Activated CD4-positive, CD25-positive, alpha-beta regulatory T cell treated with anti-CD3 and anti-CD28 coated beads, Interleukin-2, amount 50 U/mL, for 16 hours (primary cell): ENCODE results near the gene GABARAPL1.
"Not testable (repeated sequence)": the region's sequence is repeated elsewhere in the genome, so short reads cannot be mapped to it uniquely, and the experiment has no call there.

Experiments used
- DNase-seq: peaks from one replicate; pipeline ENCODE4 v3.0.0-alpha.2; 2020; ENCODE audit warnings: low read depth, low spot score

Gene GABARAPL1

GRCh38 chr12:10212739-10213131 lies at the start of gene GABARAPL1:
TSS of gene GABARAPL1 (plus strand) at chr12:10212877. CDS start at chr12:10213130, 253 bp downstream.
- peak; percentile 51 for DNase-seq

GRCh38 chr12:10163084-10163483 lies 49.6 kb upstream of the GABARAPL1 start:
- DNase-seq = no peak

DNA sequence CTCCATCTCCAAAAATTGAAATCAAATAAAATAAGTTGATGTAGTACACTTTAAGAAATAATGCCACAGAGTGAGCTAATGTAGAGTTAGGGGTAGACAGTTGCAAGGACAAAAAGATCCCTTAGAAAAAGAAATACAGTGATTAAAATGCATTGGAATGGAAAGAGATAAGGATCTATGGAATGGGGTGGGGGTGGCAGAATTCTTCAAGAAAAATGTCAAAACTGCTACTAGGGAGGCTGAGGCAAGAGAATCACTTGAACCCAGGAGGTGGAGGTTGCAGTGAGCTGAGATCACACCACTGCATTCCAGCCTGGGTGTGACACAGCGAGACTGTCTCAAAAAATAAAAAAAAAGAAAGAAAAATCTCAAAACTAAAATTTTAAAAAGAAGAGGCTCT lies 47.3 kb upstream of the GABARAPL1 start:
- no peak for DNase-seq

GRCh38 chr12:10167599-10167998 lies 45.1 kb upstream of the GABARAPL1 start:
- no peak for DNase-seq

GRCh38 chr12:10169104-10169503 lies 43.6 kb upstream of the GABARAPL1 start:
- no peak for DNase-seq

DNA sequence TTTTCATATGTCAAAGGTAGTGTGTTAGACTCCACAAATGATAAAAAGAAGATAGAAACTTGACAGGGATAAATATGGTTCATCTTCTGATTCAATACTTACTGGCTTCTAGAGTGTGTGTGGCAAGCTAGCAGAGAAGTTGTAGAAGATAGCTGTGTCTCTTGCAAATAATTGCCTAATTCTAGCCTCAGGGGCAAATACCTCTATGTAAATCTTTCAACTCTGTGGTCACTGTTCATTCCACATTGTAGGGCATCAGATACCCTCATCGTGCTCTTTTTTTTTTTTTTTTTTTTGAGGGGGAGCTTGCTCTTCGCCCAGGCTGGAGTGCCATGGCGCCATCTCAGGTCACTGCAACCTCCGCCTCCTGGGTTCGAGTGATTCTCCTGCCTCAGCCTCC lies 42.5 kb upstream of the GABARAPL1 start:
- no peak for DNase-seq

DNA sequence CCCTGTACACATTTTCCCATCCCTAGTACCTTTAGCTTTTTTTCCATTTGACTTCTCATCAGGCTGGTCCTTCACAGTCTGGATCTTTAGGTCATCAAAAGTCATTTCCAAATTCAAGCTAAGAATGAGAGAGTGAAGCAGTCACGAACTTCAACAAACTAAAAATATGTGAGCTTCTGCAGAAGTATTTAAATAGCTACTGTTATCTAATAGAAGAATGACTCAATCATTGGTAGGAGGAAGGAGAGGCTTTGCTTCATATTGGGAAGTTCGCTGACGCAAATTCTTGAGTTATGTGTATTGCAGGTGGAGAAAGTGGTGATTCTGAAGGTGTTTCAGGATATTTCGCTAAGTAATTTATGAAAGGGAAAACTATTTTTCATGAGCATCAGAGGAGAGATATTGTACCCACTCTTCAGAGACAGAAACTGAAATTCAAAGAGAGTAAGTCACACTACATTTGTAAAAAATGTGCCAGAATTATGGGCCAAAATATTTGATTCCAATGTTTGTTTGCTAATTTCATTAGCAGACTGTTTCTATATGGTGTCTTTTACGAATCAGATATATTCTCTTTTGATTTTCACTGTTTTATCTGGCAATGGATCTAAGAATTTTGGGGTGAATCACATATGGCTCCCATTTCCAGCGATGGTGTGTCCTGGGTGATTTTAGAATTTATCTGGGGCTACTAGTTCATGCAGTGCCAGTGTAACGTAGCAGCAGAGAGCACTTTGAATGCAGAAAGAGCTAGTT lies 40.5 kb upstream of the GABARAPL1 start, which contains the start of gene OLR1:
Gene OLR1 (minus strand): TSS at position 160 of the 756 bp plus-strand sequence. CDS start 55 bp downstream, at position 105.
- DNase-seq = no peak

DNA sequence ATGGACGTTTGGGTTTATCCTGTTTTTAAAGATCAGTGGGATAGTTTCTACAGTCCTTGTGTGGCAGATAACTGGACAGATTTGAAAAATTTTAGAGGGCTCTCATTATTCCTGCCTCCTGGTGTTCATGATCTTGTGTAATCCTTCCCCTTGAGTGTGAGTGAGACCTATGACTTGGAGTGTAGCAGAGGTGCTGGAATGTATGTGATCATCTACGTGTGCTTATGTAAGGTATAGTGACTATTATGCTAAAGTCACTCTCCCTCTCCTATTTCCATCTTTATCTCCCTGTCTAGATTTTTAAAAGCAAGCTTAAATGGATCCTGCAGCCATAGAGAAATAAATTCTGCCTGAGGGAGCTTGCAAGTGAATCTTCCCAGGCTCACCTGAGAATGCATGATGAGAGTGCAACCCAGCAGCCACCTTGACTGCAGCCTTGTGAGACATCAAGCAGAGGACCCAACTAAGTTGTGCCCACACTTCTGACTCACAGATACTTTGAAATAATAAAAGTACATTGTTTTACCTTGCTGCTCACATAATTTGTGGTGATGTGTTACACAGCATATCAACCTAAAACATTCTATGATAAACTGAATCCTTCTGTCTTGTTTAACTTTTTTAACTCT lies 37.6 kb upstream of the GABARAPL1 start:
- no peak for DNase-seq

DNA sequence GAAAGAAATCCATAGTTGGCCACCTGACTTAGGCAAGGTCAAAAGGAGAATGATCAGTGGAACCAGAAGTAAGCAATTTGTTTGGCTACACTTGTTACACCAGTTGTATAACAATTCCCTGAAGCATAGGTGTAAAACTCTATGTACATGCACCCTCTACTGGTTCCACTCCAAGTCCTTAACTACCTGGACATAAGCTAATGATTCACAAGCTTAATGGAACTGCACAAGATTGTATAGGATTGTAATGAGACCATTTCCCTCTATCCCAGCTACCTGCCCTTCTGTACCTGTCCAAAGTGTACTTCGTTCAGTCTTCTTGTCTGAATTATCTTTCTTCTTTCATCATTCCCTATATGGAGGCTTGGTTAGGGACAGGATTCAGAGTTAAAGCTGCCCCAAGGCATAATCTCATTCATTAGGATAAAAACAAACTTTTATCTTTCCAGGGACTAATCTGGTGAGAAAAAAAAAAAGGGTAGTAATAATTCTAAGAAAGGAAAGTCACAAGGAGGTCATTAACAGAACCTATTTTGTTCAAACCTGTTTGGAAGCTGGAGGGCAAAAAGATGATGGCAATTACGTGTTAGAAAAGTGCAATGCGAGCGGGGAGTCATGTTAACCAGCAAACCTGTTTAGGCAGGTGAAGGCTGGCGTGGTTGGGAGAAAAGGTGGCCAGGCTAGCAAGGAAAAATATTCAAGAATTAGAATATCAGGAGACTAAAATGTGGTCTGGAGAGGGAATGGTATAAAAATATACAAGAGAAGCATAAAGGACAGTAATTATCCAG lies 36.6 kb upstream of the GABARAPL1 start:
- no peak for DNase-seq

DNA sequence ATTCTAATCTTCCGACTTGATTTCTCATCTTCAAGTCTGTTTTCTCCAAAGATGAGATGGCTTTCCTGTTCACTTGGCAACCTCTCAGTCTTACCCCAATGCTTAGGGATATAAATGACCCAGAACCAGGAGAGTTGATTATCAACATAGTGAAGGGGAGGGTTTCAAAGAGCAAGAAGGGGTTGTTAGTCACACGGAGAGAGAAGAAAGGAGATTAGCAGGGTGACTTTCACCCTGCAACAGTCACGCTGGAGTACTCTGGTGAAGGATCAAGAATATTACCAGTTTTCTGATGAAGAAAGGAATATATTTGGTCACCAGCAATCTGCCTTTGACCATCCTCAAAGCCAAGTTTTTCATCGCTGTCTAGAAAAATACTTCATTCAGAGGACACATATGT lies 33.9 kb upstream of the GABARAPL1 start, which contains the start of gene TMEM52B:
Gene TMEM52B (plus strand): TSS at position 212 of the 400 bp plus-strand sequence. CDS start 543 bp downstream, outside the sequence.
- no peak for DNase-seq

DNA sequence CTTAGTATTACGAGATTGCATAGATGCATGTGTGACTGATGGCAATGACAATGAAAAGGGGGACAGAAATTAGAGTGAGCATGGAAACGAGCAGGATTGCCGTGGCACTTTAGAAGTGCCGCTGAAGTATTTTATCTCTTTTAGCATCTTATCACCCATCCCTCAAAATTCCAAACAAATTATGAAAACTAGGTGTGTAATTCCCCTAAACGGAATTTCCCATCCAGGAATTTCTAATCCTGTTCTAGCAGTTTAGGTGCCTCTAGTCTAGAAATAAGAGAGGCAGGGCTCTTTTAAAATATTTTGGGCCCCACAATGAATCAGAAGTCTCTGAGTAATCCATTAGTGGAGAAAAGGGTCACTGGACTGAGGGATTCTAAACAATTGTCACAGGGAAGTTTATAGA lies 32.9 kb upstream of the GABARAPL1 start:
- DNase-seq = no peak

- DNase-seq = no peak
Measured at GRCh38 chr12:10182354-10183049, 30.2 kb upstream of the GABARAPL1 start.

- DNase-seq = no peak
Measured at GRCh38 chr12:10184261-10184843, 28.3 kb upstream of the GABARAPL1 start.

- no peak for DNase-seq
Measured at GRCh38 chr12:10186299-10186698, 26.4 kb upstream of the GABARAPL1 start.

- not testable (repeated sequence) for DNase-seq
Measured at GRCh38 chr12:10186958-10187357, 25.7 kb upstream of the GABARAPL1 start.

GRCh38 chr12:10189653-10190052 lies 23.0 kb upstream of the GABARAPL1 start:
- no peak for DNase-seq

DNA sequence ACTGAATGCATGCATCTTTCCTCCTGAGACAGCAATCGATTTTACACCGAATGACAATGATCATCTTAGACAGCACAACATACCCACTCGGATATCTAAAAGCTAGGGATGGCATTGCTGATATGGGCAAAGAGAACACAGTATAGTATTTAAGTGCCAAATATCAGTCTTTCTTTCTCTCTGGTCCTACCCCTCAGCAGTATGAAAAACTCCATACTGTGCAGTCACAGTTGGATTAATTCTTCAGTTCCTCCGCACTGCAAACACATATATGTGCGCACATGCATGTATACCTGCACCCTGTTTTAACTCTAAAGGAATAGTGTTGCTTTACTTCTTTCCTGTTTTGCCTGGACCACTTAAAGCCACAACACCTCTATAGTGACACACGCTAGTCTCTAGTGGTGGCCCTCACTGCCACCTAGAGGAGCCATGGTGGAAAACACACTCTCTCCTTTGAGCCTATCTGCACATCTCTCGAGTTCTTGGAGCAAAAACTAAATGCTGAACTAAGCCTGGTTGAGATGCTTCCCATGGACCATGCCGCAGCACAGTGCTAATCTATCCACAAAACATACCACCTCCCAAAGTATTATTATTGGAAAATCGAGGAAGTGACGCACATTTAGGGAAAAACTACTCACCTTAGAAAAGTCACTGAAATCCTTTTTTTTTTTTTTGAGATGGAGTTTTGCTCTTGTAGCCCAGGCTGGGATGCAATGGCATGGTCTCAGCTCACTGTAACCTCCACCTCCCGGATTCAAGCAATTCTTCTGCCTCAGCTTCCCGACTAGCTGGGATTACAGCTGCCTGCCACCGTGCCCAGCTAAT lies 21.9 kb upstream of the GABARAPL1 start:
- DNase-seq = peak; percentile 20

DNA sequence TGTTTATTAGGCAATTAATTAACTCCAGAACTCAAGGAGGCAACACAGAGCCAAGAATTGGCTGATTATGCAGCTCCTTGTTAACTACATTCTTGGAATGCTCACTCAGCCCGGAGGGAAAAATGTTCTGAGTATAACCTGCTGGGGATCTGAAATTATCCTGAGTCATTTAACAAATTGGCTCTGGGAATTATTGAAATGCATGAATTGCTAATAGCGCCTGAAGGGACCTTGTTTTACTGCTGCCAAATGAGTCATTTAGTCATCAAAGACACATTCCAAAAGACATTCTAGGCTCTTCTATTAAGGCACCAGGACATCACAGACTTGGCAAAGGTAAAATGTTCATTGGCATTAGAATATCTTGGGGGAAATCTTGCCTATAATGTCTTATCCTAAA lies 20.8 kb upstream of the GABARAPL1 start:
- DNase-seq = no peak

- no peak for DNase-seq
Measured at GRCh38 chr12:10194160-10194670, 18.5 kb upstream of the GABARAPL1 start.

DNA sequence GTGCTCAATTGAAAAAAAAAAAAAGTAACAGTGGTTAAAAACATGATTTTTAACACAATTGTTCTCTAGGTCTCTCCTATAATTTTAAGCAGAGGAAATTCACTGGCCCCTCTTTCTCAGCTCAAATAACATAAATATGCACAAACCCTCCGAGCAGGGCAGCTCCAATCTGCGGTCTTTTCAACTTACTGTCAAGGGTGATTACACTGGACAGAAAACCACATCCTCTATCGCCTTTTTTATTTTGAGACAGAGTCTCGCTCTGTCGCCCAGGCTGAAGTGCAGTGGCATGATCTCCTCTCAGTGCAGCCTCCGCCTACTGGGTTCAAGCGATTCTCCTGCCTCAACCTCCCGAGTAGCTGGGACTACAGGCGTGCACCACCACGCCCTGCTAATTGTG lies 16.5 kb upstream of the GABARAPL1 start:
- no peak for DNase-seq
